ENCODE results near the gene OPALIN.

- TF ChIP-seq RAD21 (conservative IDR thresholded peaks at IDR 0.05) = no peak
- TF ChIP-seq CTCF (IDR thresholded peaks at IDR 0.05; ENCODE audit: poor library complexity, severe bottlenecking) = no peak
- no peak for TF ChIP-seq EZH2 (IDR thresholded peaks at IDR 0.05; ENCODE audit: borderline replicate concordance, insufficient read depth, low read length, poor library complexity, severe bottlenecking)
- TF ChIP-seq SMC3 (conservative IDR thresholded peaks at IDR 0.05; ENCODE audit: poor library complexity) = no peak
- TF ChIP-seq TAF1 (IDR thresholded peaks at IDR 0.05; ENCODE audit: low read depth) = no peak
- TF ChIP-seq MXI1 (conservative IDR thresholded peaks at IDR 0.05; ENCODE audit: poor library complexity, severe bottlenecking) = no peak
- TF ChIP-seq POLR2AphosphoS5 (IDR thresholded peaks at IDR 0.05) = no peak
These were observed 20.4 kb downstream of the OPALIN start for GRCh38 chr10:96338279-96338925.
